HG02970 (cell line): ENCODE measurements around the gene CACNG4.
"Not testable (repeated sequence)": the region's sequence is repeated elsewhere in the genome, so short reads cannot be mapped to it uniquely, and the experiment has no call there.

ENCODE experiments used
- ATAC-seq: cut with Tn5 transposase; IDR thresholded peaks from one replicate; pipeline ENCODE4 v1.9.1; 2021; ENCODE audit warnings: mild to moderate bottlenecking, moderate library complexity, moderate number of reproducible peaks; ENCODE audit not compliant: unreplicated experiment, low FRiP score

CACNG4 gene

GRCh38 chr17:67040652-67041051, 76.1 kb downstream of the CACNG4 start:
- no peak for ATAC-seq

- not testable (repeated sequence) for ATAC-seq
These were observed 76.6 kb downstream of the CACNG4 start for GRCh38 chr17:67041119-67041518.

GRCh38 chr17:67041531-67041930, 77.0 kb downstream of the CACNG4 start:
- no peak for ATAC-seq

DNA sequence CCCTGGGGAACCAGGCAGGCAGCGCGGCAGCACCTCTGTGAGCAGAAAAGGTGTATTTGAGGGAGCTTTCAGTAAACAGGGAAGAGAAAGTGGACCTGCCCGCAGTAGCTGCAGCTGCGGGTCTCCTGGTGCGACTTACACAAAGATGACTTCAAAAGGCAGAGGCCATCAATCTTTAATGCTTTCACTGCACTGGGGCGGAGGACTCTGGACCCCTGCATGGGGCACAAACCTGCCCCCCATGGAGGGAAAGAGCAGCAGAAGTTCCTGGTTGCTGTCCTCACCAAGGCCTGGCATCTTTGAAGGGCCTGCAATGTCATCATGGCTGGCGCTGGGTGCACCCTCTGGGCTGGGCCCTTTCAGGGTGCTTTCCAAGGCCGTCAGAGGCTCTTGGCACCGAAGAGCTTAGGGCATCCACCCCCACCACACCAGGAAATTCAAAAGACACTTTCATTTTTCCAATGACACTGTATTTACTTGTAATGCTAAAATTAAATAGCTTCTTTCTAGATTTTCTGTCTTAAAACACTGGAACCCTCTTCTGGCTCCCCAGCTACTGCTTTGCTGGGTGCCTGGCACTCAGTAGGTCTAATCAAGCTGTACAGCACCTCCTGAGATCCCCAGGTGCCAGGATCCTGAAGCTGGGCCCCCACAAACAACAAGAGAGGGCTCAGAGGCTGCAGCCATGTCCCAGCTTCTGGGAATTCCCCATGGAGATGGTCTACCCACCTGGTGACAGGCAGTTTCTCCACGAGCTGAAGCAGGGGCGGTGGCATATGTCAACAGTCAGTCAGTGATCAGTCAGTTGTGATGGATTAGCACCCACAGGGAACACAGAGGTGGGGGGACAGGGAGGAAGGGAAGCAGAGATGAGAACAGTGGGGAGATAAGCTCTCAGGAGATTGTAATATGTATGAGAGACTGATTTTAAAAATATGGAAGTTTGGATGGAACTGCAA, 77.7 kb downstream of the CACNG4 start:
- ATAC-seq, result no peak

DNA sequence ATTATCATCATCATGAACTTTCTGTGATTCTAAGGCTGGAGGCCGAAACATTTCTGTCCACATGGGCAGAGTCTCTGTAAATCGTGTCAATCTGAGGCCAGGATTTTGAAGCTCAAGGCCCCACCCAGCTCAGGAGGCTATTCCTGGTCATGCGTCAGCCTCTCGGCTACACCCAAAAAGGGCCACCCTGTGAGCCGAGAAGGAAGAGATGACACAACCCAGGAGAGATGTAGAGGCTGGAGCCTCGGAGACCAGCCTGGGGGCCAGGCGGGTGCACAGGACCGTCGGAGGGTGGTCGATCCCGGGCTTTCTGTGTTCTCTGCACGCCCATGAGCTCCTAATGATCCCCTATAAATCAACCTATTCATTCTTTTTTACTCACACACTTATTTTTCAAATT, 78.8 kb downstream of the CACNG4 start:
- ATAC-seq, result no peak

- no peak for ATAC-seq
These were observed 79.7 kb downstream of the CACNG4 start, which contains the start of gene CACNG1 for GRCh38 chr17:67044016-67044772. Gene CACNG1, plus strand, starts transcription at chr17:67044554. Its CDS starts 107 bp downstream, at chr17:67044661.

DNA sequence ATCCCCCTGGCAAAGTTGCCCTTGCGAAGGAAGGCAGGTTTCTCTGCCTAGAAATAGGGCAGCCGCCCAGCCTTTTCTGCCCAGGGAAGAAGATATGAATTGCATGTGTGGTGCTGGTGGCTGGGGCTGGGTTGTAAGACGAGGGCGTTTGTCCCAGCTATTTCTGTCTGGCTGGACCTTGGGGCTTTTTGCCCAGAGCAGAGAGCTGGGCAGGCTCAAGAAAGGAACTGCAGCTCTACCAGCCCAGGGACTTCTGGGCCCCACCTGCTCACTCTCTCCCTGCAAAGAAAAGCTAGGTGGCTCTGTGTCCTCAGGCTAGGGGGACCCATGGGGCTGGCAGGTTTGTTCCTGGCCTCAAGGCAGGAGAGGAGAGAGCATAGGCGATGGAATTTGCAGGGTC, 80.4 kb downstream of the CACNG4 start:
- no peak for ATAC-seq

GRCh38 chr17:67046398-67046797, 81.9 kb downstream of the CACNG4 start:
- no peak for ATAC-seq

DNA sequence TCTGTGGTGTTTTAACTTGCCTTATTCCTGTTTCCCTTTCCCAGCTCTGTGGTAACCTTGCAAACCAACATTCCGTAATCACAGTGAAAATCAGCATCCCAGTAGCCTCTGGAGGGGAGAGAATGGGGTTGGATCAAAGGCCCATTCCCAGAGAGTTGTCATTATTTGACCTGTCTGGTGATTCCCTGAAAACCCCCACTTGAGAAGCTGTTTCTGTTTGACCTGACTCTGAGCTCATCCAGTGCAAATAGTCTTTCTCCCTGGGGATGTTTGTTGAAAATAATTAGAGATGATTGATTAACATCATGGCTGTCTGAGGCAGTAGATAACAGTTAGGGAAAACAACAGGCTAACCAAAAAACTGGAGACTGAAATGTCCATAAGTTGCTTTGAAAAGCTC, 82.9 kb downstream of the CACNG4 start:
- ATAC-seq, result no peak

DNA sequence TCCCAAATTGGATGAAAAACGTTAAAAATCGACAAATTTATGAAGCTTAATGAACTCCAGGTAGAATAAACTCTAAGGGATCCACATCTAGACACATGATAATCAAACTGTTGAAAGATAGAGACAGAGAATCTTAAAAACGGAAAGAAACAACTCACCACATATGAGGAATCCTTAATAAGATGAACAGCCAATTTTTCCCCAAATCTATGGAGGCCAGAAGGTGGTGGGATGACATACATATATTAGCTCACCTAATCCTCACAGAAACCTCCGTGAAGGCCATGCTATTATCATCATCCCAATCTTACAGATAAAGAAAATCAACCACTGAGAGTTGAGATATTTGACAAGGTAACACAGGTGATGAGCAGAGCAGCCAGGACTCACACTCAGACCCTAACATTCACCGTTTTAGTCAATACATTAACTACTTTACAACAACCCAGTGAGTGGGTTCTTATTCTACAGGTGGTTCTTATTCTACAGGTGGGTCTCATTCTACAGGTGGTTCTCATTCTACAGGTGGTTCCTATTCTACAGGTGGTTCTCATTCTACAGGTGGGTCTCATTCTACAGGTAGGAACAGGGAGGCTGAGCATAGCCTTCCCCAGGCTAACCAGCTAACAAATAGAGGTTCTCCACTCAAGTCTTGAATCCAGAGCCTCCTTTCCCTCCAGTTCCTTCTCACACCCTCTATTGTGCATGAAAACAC, 84.7 kb downstream of the CACNG4 start:
- ATAC-seq, result no peak

DNA sequence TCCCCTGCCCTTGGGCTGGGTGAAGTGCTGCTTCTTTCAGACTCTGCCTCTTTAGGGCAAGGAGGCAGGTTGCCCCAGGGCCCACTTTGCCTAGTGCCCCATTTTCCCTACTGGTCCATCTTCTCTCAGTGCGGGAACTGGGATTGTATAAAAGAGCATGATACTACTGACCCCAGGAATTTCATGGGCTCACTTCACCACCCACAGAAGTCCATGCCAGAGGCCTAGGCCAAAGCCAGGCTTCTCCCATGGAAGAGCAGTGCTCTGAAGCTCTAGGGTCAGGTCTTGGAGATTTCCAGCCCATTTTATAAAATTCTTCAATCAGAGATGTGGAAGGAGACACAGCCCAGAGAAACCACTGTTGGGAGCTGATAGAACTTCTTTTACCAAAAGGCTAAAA, 85.6 kb downstream of the CACNG4 start:
- no peak for ATAC-seq

DNA sequence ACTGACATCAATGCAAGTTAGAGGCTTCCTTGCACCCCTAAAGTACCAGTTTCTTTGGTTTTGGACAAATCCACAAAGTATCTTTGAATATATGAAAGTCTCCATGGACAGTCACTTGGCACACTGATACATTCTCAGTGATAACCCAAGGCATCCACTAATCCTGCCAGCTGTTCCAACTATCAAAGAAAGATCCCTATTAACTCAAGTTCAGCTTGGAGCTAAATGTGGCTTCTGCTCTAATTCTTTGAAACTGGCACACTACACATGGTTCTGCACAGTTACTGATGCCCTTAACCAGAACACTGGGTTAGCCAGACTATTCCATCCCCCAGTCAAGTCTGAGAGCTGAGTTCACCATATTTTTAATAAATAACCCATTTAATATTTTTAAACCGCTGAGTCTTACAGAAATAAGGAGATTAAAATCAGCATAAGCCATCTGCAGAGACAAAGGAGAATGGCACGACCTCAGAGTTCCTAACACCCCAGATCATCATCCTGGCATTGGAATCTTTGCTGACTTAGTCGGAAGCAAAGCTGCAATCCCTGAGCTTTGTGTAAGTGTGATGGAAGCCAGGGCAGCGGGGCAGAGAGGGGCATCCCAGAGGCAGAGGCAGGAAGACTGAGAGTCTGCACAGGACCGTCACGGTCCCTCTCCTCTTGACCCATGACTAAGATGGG, 86.1 kb downstream of the CACNG4 start:
- ATAC-seq, result no peak

- ATAC-seq, result no peak
These were observed 86.6 kb downstream of the CACNG4 start for GRCh38 chr17:67051155-67051538.

GRCh38 chr17:67051837-67052236, 87.3 kb downstream of the CACNG4 start:
- ATAC-seq, result no peak

DNA sequence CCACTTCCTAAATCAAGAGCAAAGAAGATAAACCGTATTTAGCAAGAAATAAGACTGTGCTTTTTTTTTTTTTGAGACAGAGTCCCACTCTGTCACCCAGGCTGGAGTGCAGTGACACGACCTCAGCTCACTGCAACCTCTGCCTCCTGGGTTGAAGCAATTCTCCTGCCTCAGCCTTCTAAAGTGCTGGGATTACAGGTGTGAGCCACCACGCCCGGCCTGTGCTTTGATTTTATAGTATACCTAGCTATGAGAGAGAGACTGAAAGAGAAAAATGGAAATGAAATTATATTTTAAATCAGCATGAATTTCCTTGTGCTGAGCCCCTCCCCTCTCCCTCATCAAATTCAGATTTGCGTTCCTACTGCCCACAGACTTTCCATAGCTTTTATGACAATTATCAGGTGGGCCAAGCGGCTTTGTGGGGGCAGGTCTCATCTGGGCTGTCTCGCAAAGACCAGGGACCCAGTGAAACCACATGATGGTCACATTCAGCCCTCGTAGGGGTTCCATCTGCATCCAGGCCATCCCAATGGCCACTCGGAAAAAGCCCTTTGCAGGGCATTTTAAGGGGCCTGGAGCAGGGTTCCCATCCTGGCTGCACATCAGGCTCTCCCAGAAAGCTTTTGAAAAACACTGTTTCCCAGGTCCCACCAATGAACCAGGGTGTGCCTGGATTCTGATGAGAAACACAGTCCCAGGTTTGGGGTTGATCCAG, 88.4 kb downstream of the CACNG4 start:
- no peak for ATAC-seq

GRCh38 chr17:67053438-67054000, 89.0 kb downstream of the CACNG4 start:
- ATAC-seq, result no peak

DNA sequence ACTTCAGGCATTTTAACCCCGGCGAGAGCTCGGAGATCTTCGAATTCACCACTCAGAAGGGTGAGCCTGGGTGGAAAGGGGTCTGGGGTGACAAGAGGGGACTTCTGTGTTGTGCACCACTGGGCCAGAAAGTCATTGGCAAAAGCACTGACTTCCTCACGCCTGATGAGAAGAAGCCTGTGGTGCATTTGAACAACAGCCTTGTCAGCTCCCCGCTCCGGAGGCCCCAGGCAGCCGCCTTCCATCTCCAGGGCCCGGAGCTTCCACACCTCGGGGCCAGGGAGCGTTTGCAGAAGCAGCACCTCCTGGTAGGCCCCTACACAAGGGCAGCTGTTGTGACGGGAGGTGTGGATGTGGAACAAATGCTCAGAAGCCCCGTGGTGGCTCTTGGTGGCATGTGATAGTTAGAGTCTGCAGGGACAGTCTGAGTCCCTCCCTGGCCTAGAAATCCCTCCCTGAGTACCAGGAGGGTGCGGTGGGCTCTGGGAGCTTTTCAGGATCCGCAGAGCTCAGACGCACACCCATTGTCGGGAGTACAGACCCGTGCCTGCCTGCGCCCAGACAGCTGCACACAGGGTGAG, 89.6 kb downstream of the CACNG4 start:
- ATAC-seq, result no peak

DNA sequence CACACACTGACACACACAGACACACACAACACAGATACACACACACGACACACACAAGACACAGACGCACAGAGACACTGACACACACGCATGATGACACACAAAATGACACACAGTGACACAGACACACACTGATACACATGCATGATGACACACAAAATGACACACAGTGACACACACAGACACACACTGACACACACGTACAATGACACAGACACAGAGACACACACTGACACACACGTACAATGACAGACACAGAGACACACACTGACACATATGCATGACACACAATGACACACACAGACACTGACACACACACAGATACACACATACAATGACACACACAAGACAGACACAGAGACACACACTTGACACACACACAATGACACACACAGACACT, 90.1 kb downstream of the CACNG4 start:
- no peak for ATAC-seq

DNA sequence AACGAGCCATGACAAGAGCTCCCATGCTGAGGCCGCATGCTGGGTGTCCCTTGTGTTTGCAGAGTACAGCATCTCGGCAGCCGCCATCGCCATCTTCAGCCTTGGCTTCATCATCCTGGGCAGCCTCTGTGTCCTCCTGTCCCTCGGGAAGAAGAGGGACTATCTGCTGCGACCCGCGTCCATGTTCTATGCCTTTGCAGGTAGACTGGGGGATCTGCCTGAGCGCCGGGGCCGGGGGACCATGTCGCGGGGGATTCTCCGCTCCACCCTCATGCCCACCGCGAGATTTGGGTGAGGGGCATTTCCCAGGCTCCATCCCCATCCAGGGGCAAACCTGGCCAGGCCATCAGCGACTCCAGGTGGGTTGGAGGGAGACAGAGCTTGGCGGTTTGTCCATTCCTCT, 90.5 kb downstream of the CACNG4 start:
- no peak for ATAC-seq
